ENCODE measurements around the gene CLRN2.

CLRN2 gene

DNA sequence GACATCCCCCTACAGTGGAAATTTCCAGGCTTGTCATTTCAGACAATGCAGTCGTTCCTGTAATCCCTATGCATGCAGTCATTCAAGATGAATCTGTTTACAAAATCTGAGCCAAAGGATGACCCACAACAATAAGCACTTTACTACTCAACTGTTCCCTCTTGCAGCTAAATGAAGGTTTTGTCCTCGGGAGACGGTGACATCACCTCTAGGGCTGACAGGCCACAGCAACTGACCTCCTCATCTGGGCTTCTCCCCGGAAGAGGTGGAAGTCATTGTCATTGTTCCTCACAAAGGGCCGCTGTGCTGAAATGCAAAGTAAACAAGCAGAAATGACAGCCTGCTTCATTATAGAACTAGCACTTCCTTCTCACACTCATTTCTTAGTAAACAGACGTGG, 29.2 kb downstream of the CLRN2 start:
- no peak overlapping the region for H3K4me3 ChIP-seq (ENCODE audit: low read depth, low read length)
- no peak for TF ChIP-seq CTCF (IDR thresholded peaks at IDR 0.05; ENCODE audit: borderline replicate concordance, insufficient read depth, low read depth, low read length)

DNA sequence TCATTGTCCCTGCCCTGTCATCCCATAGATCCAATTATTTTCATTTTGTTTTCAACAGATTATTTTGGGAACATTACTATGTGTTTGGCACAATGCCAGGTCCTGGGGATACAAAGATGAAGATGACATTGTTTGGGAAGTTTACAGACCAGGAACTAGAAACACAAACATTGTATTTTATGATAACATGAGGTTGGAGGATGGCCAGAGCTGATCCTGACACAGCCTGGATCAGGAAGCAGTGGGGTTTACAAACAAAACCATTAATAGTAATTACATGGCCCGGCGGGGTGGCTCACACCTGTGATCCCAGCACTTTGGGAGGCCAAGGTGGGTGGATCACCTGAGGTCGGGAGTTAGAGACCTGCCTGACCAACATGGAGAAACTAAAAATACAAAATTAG, 29.9 kb downstream of the CLRN2 start:
- TF ChIP-seq CTCF (IDR thresholded peaks at IDR 0.05; ENCODE audit: borderline replicate concordance, insufficient read depth, low read depth, low read length): no peak
- H3K4me3 ChIP-seq (ENCODE audit: low read depth, low read length): no peak overlapping the region

- no peak overlapping the region for H3K4me3 ChIP-seq (ENCODE audit: low read depth, low read length)
- TF ChIP-seq CTCF (IDR thresholded peaks at IDR 0.05; ENCODE audit: borderline replicate concordance, insufficient read depth, low read depth, low read length): no peak
These were observed 30.6 kb downstream of the CLRN2 start for GRCh38 chr4:17545374-17546140.

GRCh38 chr4:17546222-17546621, 31.3 kb downstream of the CLRN2 start:
- no peak for TF ChIP-seq CTCF (IDR thresholded peaks at IDR 0.05; ENCODE audit: borderline replicate concordance, insufficient read depth, low read depth, low read length)

GRCh38 chr4:17546678-17547077, 31.7 kb downstream of the CLRN2 start:
- no peak for TF ChIP-seq CTCF (IDR thresholded peaks at IDR 0.05; ENCODE audit: borderline replicate concordance, insufficient read depth, low read depth, low read length)
- no peak overlapping the region for H3K4me3 ChIP-seq (ENCODE audit: low read depth, low read length)

More at GRCh38 chr4:17546222-17546621, 31.3 kb downstream of the CLRN2 start:
- H3K4me3 ChIP-seq (ENCODE audit: low read depth, low read length): no peak overlapping the region

DNA sequence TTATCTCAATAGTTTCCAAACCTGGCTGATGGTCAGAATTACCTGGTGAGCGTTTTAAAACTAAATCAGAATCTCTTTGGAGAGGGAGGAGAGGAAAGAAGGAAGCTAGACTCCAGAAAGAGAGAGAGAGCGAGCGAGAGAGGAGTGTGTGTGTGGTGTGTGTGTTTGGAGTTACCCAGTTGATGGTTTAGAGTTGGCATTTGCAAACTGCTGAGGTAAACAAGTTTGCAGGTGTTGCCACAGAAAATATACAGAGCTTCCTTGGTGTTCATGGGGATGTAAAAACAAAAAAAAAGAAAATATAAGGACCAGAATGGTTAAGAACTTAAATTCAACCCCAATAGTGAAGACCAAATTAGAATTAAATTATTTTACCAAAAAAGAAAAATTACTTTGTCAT, 35.6 kb downstream of the CLRN2 start:
- no peak overlapping the region for H3K4me3 ChIP-seq (ENCODE audit: low read depth, low read length)
- TF ChIP-seq CTCF (IDR thresholded peaks at IDR 0.05; ENCODE audit: borderline replicate concordance, insufficient read depth, low read depth, low read length): no peak

- H3K4me3 ChIP-seq (ENCODE audit: low read depth, low read length): no peak overlapping the region
- no peak for TF ChIP-seq CTCF (IDR thresholded peaks at IDR 0.05; ENCODE audit: borderline replicate concordance, insufficient read depth, low read depth, low read length)
These were observed 37.5 kb downstream of the CLRN2 start for GRCh38 chr4:17552427-17552826.

Data from GM12875 (cell line).